A549 (cell line): Measurements from ENCODE around the gene CD99L2.

Source experiments
- CTCF ChIP-seq: fragments of >200 bp; sonication (Bioruptor Twin); formaldehyde crosslinking; IDR thresholded peaks from 3 replicates; pipeline ENCODE4 v1.5.1; 2016
- FOSL2 ChIP-seq, 2 experiments: fragments of 450-650 bp in 1 of 2; fragments of >200 bp in 1 of 2; sonication (Bioruptor Twin) in 1 of 2; formaldehyde crosslinking; IDR thresholded peaks; 2 replicates each; pipeline versions ENCODE4 v1.5.0 to v1.6.1; 2016 to 2020; ENCODE audit warnings: mild to moderate bottlenecking in 1 of 2, moderate library complexity in 1 of 2
- HOXB5 ChIP-seq: fragments of 250-450 bp; sonication (Bioruptor Pico); IDR thresholded peaks from 2 replicates; pipeline ENCODE4 v1.5.0; 2020; ENCODE audit warnings: mild to moderate bottlenecking, moderate library complexity
- NR3C1 ChIP-seq: fragments of >200 bp; sonication (Bioruptor Twin); formaldehyde crosslinking; IDR thresholded peaks from 3 replicates; pipeline ENCODE4 v1.6.1; 2017
- TP53 ChIP-seq: fragments of 250-450 bp; sonication (Bioruptor Pico); IDR thresholded peaks from 2 replicates; pipeline ENCODE4 v1.5.0; 2021; ENCODE audit warnings: mild to moderate bottlenecking, moderate library complexity

- TF ChIP-seq HOXB5 (CRISPR knock-in tag) (no peak), NR3C1 (no peak), TP53 (CRISPR knock-in tag) (no peak), CTCF (no peak), FOSL2 (IDR thresholded peaks at IDR 0.05) (no peak), FOSL2 (CRISPR knock-in tag; IDR thresholded peaks at IDR 0.05) (no peak)
Measured at GRCh38 chrX:150775569-150776350, 122.7 kb downstream of the CD99L2 start.
